Cardiac septum (tissue), 1 donor: ENCODE measurements around the gene MEIS1. TPM values are rescaled to one million over a fixed set of nuclear protein-coding genes. Genes with fewer than 3 reads are reported as not detected.

ENCODE experiments used
- DNase-seq: peaks from one replicate; pipeline ENCODE4 v3.0.0-alpha.2; 2020; ENCODE audit warnings: low spot score
- intact Hi-C: fragments of 100-400 bp; cut with DNase I; formaldehyde crosslinking; loops from one replicate; pipeline ENCODE4 v1.14.0; 2022
- total RNA-seq: library from RNA; stranded (reverse); fragmentation: NEBNext Ultra II Directional; extraction: Animal tissue kit (Norgen Biotek cat#: 25700); gene quantifications from one replicate; pipeline ENCODE4 v1.2.1, GENCODE V29; 2021
- donor health status: DM: no; HTN: no; CAD: no.

Gene MEIS1
- total RNA-seq, 1 donor from 2014 or later = 24.7 TPM

DNA sequence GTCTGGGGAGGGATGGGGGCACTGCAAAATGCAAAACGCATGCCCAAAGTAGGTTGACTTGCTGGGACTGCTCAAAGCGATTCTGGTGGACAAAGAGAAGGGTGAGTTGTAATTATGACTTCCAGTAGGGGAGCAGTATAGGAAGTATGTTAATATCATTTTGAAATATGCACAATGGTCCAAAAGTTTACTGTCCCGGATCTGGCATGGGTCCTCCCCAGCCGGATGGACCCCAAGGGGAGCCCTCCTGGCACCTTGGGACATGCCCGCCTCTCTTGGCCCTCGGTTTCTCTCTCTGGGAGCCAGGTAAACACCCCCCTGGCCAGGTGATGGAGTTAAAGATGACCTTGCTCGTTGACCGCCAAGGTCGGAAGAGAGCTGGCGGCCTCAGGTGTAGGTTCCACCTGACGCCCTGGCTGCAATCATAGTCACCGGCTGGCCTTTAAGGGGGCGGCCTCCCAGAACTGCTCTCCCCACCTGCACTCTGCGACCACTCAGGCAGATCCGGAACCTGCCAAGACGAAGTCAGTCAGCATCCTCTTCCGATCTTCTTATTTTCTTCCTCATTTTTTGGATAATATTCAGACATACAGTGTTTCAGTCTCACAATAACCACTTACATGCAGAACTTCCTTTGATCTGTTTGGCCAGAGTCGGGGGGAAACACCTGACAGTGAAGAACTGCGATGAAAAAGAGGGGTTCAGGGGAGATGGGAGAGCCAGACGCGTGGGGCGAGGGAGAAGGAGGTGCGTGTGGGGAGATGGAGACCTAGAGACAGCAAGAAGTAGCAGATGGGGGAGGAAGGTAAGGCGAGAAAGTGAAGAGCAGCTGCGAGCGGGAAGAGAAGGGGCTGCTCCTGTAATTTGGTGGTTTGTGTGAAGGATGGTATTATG, 148.3 kb downstream of the MEIS1 start:
- DNase-seq = no peak
- intact Hi-C loops = loop anchor here (5.0 to 10.0 kb wide), 2 partner anchors 892 to 1259 kb away; no protein-coding TSS in a partner anchor

DNA sequence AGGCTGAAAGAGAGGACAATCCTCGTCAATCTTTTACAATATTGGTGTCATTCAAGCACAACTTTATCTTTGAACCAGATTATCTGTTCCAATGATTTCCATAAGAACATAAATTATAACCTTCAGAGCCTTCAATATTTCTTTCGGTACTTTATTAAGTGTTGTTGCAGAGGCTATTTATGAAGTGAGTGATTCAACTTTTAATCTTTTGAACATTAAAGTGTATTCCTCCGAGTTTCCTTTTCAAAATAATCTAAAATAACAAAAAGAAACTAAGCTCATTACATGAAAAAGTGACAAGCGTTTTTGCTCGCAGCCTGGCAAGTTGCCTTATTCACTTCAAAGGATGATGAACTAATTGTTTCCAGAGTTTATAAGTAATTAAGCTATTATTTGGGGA, 149.0 kb downstream of the MEIS1 start:
- intact Hi-C loops = loop anchor here (5.0 to 10.0 kb wide), 2 partner anchors 891 to 1258 kb away; no protein-coding TSS in a partner anchor

DNA sequence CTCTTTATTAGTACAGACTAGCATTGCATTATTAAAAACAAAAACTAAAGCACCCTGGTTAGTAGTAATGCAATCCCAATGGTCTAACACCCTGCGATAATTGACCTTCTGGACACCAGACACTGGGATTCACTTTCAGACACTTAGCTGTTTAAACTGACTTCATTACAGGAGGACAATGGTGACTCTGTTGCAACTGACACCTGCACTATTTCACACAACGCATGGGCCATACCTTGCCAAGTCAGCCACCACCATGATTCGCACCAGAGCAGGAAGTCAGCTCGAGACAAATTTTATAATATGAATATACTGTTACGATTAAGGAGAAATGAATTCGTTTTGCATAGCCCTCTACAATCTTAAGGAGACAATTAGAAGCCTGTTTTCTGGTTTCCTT, 150.7 kb downstream of the MEIS1 start:
- no peak for DNase-seq

More for the DNA sequence above, 149.0 kb downstream of the MEIS1 start:
- no peak for DNase-seq

DNA sequence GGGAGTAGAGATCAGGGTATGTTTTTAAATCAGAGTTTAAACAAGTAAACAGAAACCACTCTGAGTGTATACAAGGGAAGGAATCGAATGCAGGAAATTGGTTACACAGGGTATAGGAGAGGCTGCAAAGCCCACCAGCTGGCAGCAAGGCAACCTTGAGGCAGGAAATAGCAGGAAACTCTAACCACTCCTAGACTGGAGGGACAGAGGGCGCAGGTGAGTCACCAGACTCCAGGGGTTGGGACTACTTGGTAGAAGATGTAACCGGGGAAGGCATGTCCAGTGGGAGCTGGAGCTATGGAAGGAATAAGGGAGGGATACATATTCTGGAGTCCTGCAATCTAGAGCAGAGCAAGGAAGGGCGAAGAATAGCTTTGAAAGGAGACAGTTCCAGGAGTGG, 152.3 kb downstream of the MEIS1 start:
- intact Hi-C loops = loop anchor here (10.0 kb wide), 1 partner anchor 888 kb away; no protein-coding TSS in a partner anchor
- no peak for DNase-seq

More for the DNA sequence above, 150.7 kb downstream of the MEIS1 start:
- intact Hi-C loops = loop anchor here (10.0 kb wide), 1 partner anchor 889 kb away; no protein-coding TSS in a partner anchor

DNA sequence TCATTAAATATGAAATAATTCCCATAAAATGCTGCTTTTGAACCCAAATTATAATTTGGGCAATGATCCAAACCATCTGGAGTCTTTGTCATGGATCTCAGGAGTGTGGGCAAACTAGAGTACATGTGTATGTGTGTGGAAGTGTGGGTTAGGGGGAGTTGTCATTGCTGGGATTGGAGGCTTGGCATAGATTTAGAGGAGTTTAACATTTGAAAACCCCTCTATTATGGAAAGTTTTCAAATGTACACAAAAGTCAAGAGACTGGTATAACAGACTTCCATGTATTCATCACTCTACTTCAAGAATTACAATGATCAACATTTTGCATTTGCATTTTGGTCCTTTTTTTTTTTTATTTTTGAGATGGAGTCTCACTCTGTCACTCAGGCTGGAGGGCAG, 159.1 kb downstream of the MEIS1 start:
- DNase-seq = no peak
- intact Hi-C loops = no loop called here

DNA sequence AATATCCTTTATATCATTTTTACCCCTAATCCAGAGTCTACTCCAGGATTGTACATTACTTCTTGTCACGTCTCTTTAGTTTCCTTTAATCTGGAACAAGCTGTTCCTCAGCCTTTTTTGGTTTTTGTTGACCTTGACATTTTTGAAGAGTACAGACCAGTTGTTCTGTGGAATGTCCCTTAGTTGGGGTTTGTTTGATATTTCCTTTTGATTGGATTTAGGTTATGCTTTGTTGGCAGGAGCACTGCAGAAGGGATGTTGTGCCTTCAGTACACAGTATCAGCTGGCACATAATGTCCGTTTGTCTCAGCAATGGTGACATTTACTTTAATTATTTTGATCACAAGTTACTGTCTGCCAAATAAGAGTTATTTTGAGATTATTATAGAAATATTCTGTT, 160.6 kb downstream of the MEIS1 start:
- DNase-seq = no peak
- intact Hi-C loops = no loop called here

DNA sequence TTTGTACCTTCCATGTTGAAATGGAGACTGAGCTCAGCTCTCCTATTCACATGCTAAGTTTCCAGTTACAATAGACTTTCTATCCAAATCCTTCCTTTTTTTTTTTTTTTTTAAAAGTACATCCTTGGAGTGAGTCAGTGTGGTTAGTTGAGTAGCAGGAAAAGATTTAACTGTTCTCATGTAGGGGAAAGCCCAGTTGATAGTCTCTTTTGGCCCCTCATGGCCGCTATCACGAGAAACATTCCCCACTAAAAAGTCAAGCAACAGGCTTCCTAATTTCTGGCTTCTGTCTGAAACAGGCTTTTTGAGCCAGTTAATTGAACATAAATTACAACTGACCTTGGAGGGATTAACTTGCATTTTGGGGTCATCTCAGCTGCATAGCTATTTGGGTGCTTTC, 161.3 kb downstream of the MEIS1 start:
- intact Hi-C loops = no loop called here
- no peak for DNase-seq

DNA sequence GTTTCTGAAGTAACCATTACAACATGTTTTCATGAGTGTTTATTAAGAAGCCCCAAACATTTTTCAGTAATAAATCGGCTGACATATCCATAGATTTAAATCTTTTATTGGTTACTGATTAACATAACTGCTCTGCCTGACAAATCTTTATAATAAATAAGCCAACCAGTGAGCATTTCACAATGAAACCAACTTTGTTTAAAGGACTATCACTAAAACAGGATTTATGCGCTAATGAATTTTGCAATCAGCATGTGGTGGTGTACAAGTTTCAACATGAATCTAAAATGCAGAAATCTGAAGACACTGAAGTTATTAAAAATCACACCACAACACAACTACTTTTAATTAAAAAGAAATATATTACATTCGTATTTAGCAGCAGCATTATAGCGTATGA, 166.7 kb downstream of the MEIS1 start:
- no peak for DNase-seq
- intact Hi-C loops = no loop called here

DNA sequence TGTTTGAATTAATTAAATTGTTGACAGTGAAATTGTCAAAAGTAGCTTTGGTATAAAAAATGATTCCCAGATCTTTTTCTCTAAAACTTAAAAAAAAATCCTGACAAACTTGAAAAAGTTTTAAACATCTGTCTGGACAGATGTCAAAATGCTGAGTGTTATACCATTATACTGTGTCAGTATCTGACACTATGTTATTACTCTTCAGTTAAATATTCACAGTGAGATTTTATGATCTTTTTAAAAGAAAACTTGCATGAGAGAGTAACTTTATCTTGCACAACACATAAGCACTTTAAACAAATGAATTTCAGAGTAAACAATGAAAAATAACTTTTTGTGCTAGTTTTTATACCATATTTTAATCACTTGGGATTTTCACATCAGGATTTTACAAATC, 167.4 kb downstream of the MEIS1 start:
- intact Hi-C loops = no loop called here
- no peak for DNase-seq

DNA sequence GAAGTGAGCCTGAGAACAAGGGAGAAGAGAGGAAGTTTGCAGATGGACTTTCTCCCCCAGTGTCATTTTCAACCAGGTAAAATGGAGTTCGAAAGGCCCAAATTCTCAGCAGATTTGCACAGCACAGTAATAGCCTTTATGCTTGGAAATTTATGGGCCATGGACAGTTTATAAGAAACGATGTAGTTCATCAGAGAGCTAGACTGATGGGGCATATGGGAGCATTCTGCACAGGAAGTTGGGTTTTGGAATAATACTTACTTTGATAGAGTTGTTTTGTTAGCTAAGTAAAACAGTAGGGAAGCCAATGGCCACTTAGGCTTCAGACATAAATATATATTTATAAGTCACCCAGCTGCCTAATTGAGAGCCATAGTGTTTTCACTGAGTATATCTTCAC, 169.4 kb downstream of the MEIS1 start:
- no peak for DNase-seq
- intact Hi-C loops = no loop called here

DNA sequence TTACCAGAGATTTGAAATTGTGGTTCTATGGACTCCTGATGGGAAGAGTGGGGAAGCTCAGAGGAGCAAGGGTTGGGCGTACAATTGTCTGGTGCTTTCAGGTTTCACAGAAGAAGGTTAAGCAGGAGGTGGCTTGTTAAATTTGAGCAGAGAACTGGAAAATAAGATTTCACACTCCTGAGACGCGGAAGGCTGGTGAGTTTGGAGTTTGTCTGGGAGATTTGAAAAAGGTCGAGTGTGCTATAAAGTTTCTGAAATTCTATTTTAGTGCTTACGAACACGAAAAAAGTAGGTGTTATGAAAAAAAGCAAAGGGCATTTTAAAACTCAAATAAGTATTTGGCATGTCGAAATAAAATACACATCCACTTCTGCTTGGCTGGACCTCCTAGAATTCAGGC, 170.1 kb downstream of the MEIS1 start:
- no peak for DNase-seq

DNA sequence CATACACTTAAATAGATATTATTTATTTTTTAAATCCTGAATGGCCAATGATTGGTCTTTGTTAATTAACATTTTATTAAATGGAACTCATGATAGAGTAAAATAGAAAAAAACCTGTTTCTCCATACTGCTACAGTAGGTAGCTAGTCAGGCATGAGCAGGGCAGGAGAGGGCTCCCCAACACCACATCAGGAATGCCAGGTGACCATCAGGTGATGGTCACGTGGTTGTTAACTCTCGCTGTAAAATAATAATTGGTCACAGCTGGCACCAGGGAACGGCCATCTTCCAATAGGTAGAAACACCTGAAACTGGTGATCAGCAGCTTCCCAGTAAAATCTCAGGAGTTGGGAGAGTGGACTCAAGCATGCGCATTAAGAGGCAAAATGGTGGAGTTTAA, 172.2 kb downstream of the MEIS1 start:
- no peak for DNase-seq
- intact Hi-C loops = no loop called here

More for the DNA sequence above, 170.1 kb downstream of the MEIS1 start:
- intact Hi-C loops = no loop called here
